IMR-90 (cell line): ENCODE results near the gene ZNF362. TPM values are rescaled to one million over a fixed set of nuclear protein-coding genes. Genes with fewer than 3 reads are reported as not detected.

Experiments used
- CHD1 ChIP-seq: IDR thresholded peaks from 2 replicates; pipeline ENCODE4 v1.6.1; 2012; ENCODE audit warnings: low read depth, low read length, improper control_type of control experiment
- NFE2L2 ChIP-seq: fragments of 150-350 bp; IDR thresholded peaks from 2 replicates; pipeline ENCODE4 v1.6.1; 2016; ENCODE audit warnings: low read depth, mild to moderate bottlenecking, low read length
- RCOR1 ChIP-seq: IDR thresholded peaks from 2 replicates; pipeline ENCODE4 v1.6.1; 2012; ENCODE audit warnings: mild to moderate bottlenecking, low read length, improper control_type of control experiment; ENCODE audit not compliant: insufficient replicate concordance
- RFX5 ChIP-seq: IDR thresholded peaks from 2 replicates; pipeline ENCODE4 v1.8.0; 2012; ENCODE audit warnings: low read depth, mild to moderate bottlenecking, low read length, moderate library complexity
- USF2 ChIP-seq: fragments of 150-350 bp; IDR thresholded peaks from 2 replicates; pipeline ENCODE4 v1.6.1; 2017; ENCODE audit warnings: mild to moderate bottlenecking, antibody characterized with exemption, low read length, low read depth
- polyA plus RNA-seq, 3 experiments: library from polyadenylated mRNA; depleted of rRNA; stranded (reverse); fragments of >200 nt; gene quantifications; 2 replicates each; pipeline ENCODE4 v1.2.3, GENCODE V29; 2012; ENCODE audit warnings: low replicate concordance in 1 of 3
- total RNA-seq: library from RNA; depleted of rRNA; stranded (reverse); fragments of >200 nt; gene quantifications from 2 replicates; pipeline ENCODE4 v1.2.3, GENCODE V29; 2012

The ZNF362 gene
- total and polyA plus RNA-seq, 2 of the 4 experiments (the other 2 are of a cell fraction): 5.7 to 12.9 TPM

DNA sequence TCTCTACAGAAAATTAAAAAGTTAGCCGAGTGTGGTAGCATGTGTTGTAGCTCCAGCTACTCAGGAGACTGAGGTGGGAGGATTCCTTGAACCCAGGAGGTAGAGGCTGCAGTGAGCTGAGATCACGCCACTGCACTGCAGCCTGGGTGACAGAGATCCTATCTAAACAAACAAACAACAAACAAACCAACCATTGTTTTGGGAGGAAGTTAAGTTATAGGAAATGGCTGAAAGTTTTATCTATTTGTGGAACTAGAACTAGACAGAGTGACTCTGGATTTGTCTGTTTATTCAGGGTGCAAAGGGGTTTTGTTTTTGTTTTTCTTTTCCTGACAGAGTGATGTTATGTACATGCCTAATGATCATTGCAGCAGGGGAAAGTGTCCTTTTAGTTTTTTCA, 31.0 kb downstream of the ZNF362 start (continued):
- no peak for TF ChIP-seq NFE2L2
- TF ChIP-seq RCOR1: no peak
- no peak for TF ChIP-seq RFX5
- TF ChIP-seq USF2: no peak
- TF ChIP-seq CHD1: no peak
